HepG2 (cell line): ENCODE data around the gene KLHL35. TPM values are rescaled to one million over a fixed set of nuclear protein-coding genes. Genes with fewer than 3 reads are reported as not detected.
A peak's percentile ranks its signal among the peaks of the same experiment; 100 is the strongest.

Source experiments
- ATAC-seq: fragments of 200-7000 bp; cut with Tn5 transposase; 3 replicates; pipeline ENCODE4 v1.9.1; 2020; ENCODE audit warnings: mild to moderate bottlenecking, moderate library complexity
- BruUV-seq: library from RNA; stranded (reverse); fragments of 400-500 nt; replicated peaks from 2 replicates; lab custom pipeline; 2021; lab: Mats Ljungman, UMichigan
- CTCF ChIA-PET: fragments of 300-600 bp; formaldehyde crosslinking; extraction: SDS; loops from one replicate; lab custom pipeline; 2021; ENCODE audit warnings: low total read pairs, inconsistent platforms, low intra/inter-chr PET ratio; lab: Yijun Ruan, JAX
- POLR2A ChIA-PET: fragments of 350-600 bp; sonication (Branson Sonifier 250); formaldehyde crosslinking; loops from one replicate; lab custom pipeline; 2020; ENCODE audit warnings: antibody characterized with exemption, inconsistent platforms; lab: Yijun Ruan, JAX
- DNase-seq: peaks from one replicate; pipeline ENCODE4 v3.0.0-alpha.2; 2015; ENCODE audit warnings: low spot score
- FAIRE-seq: peaks from 3 replicates; lab custom pipeline; 2011; peaks lifted over from hg19 to GRCh38; lab: Jason Lieb, UNC
- H2AFZ ChIP-seq: one replicate; pipeline ENCODE4 v1.6.1; 2011; ENCODE audit warnings: low read length, inconsistent platforms
- H3K27ac ChIP-seq: fragments of 300-600 bp; 3 replicates; pipeline ENCODE4 v1.8.0; 2011; ENCODE audit warnings: mixed run types, mild to moderate bottlenecking, mixed read lengths, low read length, inconsistent platforms; ENCODE audit not compliant: insufficient read depth; ENCODE audit errors: extremely low read length
- H3K27me3 ChIP-seq, 2 experiments: fragments of 200-600 bp in 1 of 2; 2 replicates in 1 of 2; 3 replicates in 1 of 2; pipeline versions ENCODE4 v1.6.0 to v1.8.0; 2011; ENCODE audit warnings: low read length in 2 of 2, mild to moderate bottlenecking in 2 of 2, moderate library complexity in 2 of 2, inconsistent platforms in 1 of 2; ENCODE audit not compliant: insufficient read depth in 2 of 2, control insufficient read depth in 1 of 2
- H3K36me3 ChIP-seq, 2 experiments: fragments of 200-600 bp in 1 of 2; replicated peaks in 1 of 2; 2 replicates in 1 of 2; 3 replicates in 1 of 2; pipeline versions ENCODE4 v1.5.1 to v1.8.0; 2011; ENCODE audit warnings: low read length in 2 of 2, inconsistent platforms in 1 of 2; ENCODE audit not compliant: insufficient read depth in 2 of 2, control insufficient read depth in 1 of 2
- H3K4me1 ChIP-seq: 2 replicates; pipeline ENCODE4 v1.5.1; 2012; ENCODE audit warnings: low read length, inconsistent platforms; ENCODE audit not compliant: insufficient read depth
- H3K4me2 ChIP-seq: 2 replicates; pipeline ENCODE4 v1.6.0; 2011; ENCODE audit warnings: low read depth, low read length, inconsistent platforms
- H3K4me3 ChIP-seq, 3 experiments: fragments of 200-600 bp in 1 of 3; sonication (generic), shearing (Covaris generic) in 1 of 3; replicated peaks in 1 of 3; 2 replicates each; pipeline ENCODE4 v1.5.1; 2011 to 2016; ENCODE audit warnings: low read length in 3 of 3, inconsistent platforms in 2 of 3, low read depth in 2 of 3, mild to moderate bottlenecking in 2 of 3, control low read depth in 1 of 3, mixed read lengths in 1 of 3; ENCODE audit not compliant: insufficient read depth in 1 of 3
- H3K79me2 ChIP-seq: one replicate; pipeline ENCODE4 v1.6.1; 2011; ENCODE audit warnings: low read length, inconsistent platforms; ENCODE audit not compliant: insufficient read depth
- H3K9ac ChIP-seq: 2 replicates; pipeline ENCODE4 v1.6.0; 2011; ENCODE audit warnings: mild to moderate bottlenecking, low read depth, low read length, inconsistent platforms; ENCODE audit not compliant: insufficient read depth
- H3K9me3 ChIP-seq: 2 replicates; pipeline ENCODE4 v1.5.1; 2012; ENCODE audit warnings: mild to moderate bottlenecking, low read length
- H4K20me1 ChIP-seq: 2 replicates; pipeline ENCODE4 v1.6.0; 2011; ENCODE audit warnings: inconsistent platforms, mild to moderate bottlenecking, low read length, moderate library complexity; ENCODE audit not compliant: insufficient read depth
- BCL6 ChIP-seq: IDR thresholded peaks from 2 replicates; pipeline ENCODE4 v1.6.1; 2016; ENCODE audit warnings: missing genetic modification reagents, missing compliant biosample characterization
- ETS1 ChIP-seq: sonication (generic); formaldehyde crosslinking; IDR thresholded peaks from 2 replicates; pipeline ENCODE4 v1.4.0; 2020; ENCODE audit warnings: missing genetic modification reagents
- GTF2F1 ChIP-seq: fragments of 150-350 bp; IDR thresholded peaks from 2 replicates; pipeline ENCODE4 v1.6.1; 2014; ENCODE audit warnings: low read length
- HMGXB4 ChIP-seq, 2 experiments: sonication (generic) in 1 of 2; formaldehyde crosslinking in 1 of 2; IDR thresholded peaks; 2 replicates each; pipeline versions ENCODE4 v1.4.0 to v1.6.1; 2018 to 2020; ENCODE audit warnings: missing genetic modification reagents in 2 of 2, borderline replicate concordance in 1 of 2, low read depth in 1 of 2, mild to moderate bottlenecking in 1 of 2, missing biosample characterization in 1 of 2
- IRF2 ChIP-seq: IDR thresholded peaks from 2 replicates; pipeline ENCODE4 v1.6.1; 2018; ENCODE audit warnings: missing genetic modification reagents, missing compliant biosample characterization
- KDM5B ChIP-seq: sonication (generic); formaldehyde crosslinking; IDR thresholded peaks from 2 replicates; pipeline ENCODE4 v1.4.0; 2020; ENCODE audit warnings: missing genetic modification reagents, mild to moderate bottlenecking, borderline replicate concordance
- MYNN ChIP-seq: sonication (generic); formaldehyde crosslinking; IDR thresholded peaks from 2 replicates; pipeline ENCODE4 v1.4.0; 2020; ENCODE audit warnings: mild to moderate bottlenecking, low read depth, missing genetic modification reagents
- NR2F6 ChIP-seq, 2 experiments: IDR thresholded peaks; 2 replicates each; pipeline ENCODE4 v1.6.1; 2016; ENCODE audit warnings: antibody characterized with exemption in 1 of 2, mild to moderate bottlenecking in 1 of 2
- RAD21 ChIP-seq: fragments of 450-650 bp; formaldehyde crosslinking; IDR thresholded peaks from 2 replicates; pipeline ENCODE4 v1.5.0; 2020; ENCODE audit warnings: mild to moderate bottlenecking
- SMC3 ChIP-seq: IDR thresholded peaks from 2 replicates; pipeline ENCODE4 v1.6.1; 2011; ENCODE audit warnings: low read length, improper control_type of control experiment
- STAG1 ChIP-seq: sonication (generic); formaldehyde crosslinking; IDR thresholded peaks from 2 replicates; pipeline ENCODE4 v1.4.0; 2020; ENCODE audit warnings: missing genetic modification reagents
- USF2 ChIP-seq, 2 experiments: sonication (generic) in 1 of 2; formaldehyde crosslinking in 1 of 2; IDR thresholded peaks; 2 replicates each; pipeline versions ENCODE4 v1.5.1 to v1.6.1; 2011 to 2020; ENCODE audit warnings: borderline replicate concordance in 1 of 2, low read depth in 1 of 2, low read length in 1 of 2, mild to moderate bottlenecking in 1 of 2, missing genetic modification reagents in 1 of 2, moderate library complexity in 1 of 2
- ZNF121 ChIP-seq: sonication (generic); formaldehyde crosslinking; IDR thresholded peaks from 2 replicates; pipeline ENCODE4 v1.5.0; 2020; ENCODE audit warnings: mild to moderate bottlenecking, missing genetic modification reagents
- ZNF180 ChIP-seq: sonication (generic); formaldehyde crosslinking; IDR thresholded peaks from 2 replicates; pipeline ENCODE4 v1.4.0; 2020; ENCODE audit warnings: low read depth, missing genetic modification reagents, borderline replicate concordance
- ZNF614 ChIP-seq: IDR thresholded peaks from 2 replicates; pipeline ENCODE4 v1.6.1; 2018; ENCODE audit warnings: missing biosample characterization, missing genetic modification reagents, inconsistent platforms, borderline replicate concordance
- ZNF619 ChIP-seq: sonication (generic); formaldehyde crosslinking; IDR thresholded peaks from 2 replicates; pipeline ENCODE4 v1.4.0; 2020; ENCODE audit warnings: mild to moderate bottlenecking, missing genetic modification reagents
- ZSCAN20 ChIP-seq: sonication (generic); formaldehyde crosslinking; IDR thresholded peaks from 2 replicates; pipeline ENCODE4 v1.4.0; 2020; ENCODE audit warnings: missing genetic modification reagents, mild to moderate bottlenecking, borderline replicate concordance
- WGBS: methylation state at CpG from one replicate; pipeline ENCODE4 v1.1.6; 2017; ENCODE audit warnings: low lambda C conversion rate; 5-methylcytosine and 5-hydroxymethylcytosine counted together
- in situ Hi-C: cut with HindIII; loops from 2 replicates; pipeline ENCODE4 v1.10.0; 2017; ENCODE audit warnings: low pct_unique_long_range_greater_than_20kb; ENCODE audit not compliant: extremely low pct_ligation_motif_present
- intact Hi-C: fragments of 100-400 bp; cut with micrococcal nuclease; formaldehyde crosslinking; loops from one replicate; pipeline ENCODE4 v1.10.0; 2022; ENCODE audit not compliant: unreplicated experiment
- polyA plus RNA-seq, 8 experiments: library from polyadenylated mRNA; depleted of rRNA in 3 of 8; stranded (reverse) in 7 of 8; unstranded in 1 of 8; fragments of >200 nt; fragmentation: Illumina TruSeq in 4 of 8; extraction: Trizol in 4 of 8; gene quantifications; 2 replicates each; pipeline versions ENCODE4 v1.2.1 to v1.2.3, GENCODE V29; 2011 to 2016; ENCODE audit warnings: low read depth in 4 of 8, missing spikeins in 1 of 8, mixed read lengths in 1 of 8; ENCODE audit not compliant: insufficient read depth in 1 of 8
- total RNA-seq, 5 experiments: library from RNA; depleted of rRNA; stranded (reverse); fragments of >200 nt; fragmentation: Illumina TruSeq; extraction: Trizol; gene quantifications; 2 replicates each; pipeline ENCODE4 v1.2.3, GENCODE V29; 2016; ENCODE audit warnings: low read depth in 1 of 5

KLHL35 gene
- total and polyA plus RNA-seq, 2 of the 13 experiments (the other 11 are each of a cell fraction or from before 2014, with no cell fraction given) = not detected

GRCh38 chr11:75445315-75445953 is 12.4 kb upstream of the KLHL35 start:
- WGBS = 41% methylated on average over 6 of the region's 6 CpGs
- Histone ChIP-seq H3K79me2 (no peaks in the 10 kb centered on the region), H3K4me2 (no peak overlapping the region), H4K20me1 (no peaks in the 10 kb centered on the region), H3K9me3 (no peaks in the 10 kb centered on the region), H2AFZ (no peak overlapping the region), H3K36me3 (peaks cover 25 to 31% of the 10 kb centered on the region in 2 experiments; a peak in 4 of 5 replicates), H3K27me3 (no peaks in the 10 kb centered on the region), H3K27ac (no peak overlapping the region), H3K9ac (no peak overlapping the region), H3K4me3 (no peak overlapping the region), H3K4me1 (no peaks in the 10 kb centered on the region)
- intact Hi-C loops = loop anchor here (1.0 kb wide), 1 partner anchor 87 kb away; no protein-coding TSS in a partner anchor
- BruUV-seq = no TSS peak
- FAIRE-seq = peak; percentile 78
- POLR2A ChIA-PET = no interaction called here
- in situ Hi-C loops = loop anchor here (5.0 kb wide), 1 partner anchor 87 kb away; no protein-coding TSS in a partner anchor
- CTCF ChIA-PET = interaction anchor here (1.1 to 3.4 kb wide), 2 partner anchors 81 to 87 kb away, joined by 4 to 51 read pairs; no protein-coding TSS in a partner anchor
- ATAC-seq = peak; percentile 77
- DNase-seq = peak; percentile 56
- TF ChIP-seq GTF2F1 (no peak), MYNN (CRISPR knock-in tag) (peak; percentile 51; the same call in 1 of the 2 replicates), BCL6 (0 out of 2 replicates have a peak, but pooled peaks have one; percentile 11), KDM5B (CRISPR knock-in tag) (0 out of 2 replicates have a peak, but pooled peaks have one; percentile 45), ZNF614 (CRISPR knock-in tag) (0 out of 2 replicates have a peak, but pooled peaks have one; percentile 16), SMC3 (peak; percentile 92), ZNF121 (CRISPR knock-in tag) (peak; percentile 81), STAG1 (CRISPR knock-in tag) (peak; percentile 96), RAD21 (CRISPR knock-in tag) (peak; percentile 94), ZSCAN20 (CRISPR knock-in tag) (no peak), USF2 (IDR thresholded peaks at IDR 0.05; ENCODE audit: low read depth, low read length) (no peak), USF2 (CRISPR knock-in tag; IDR thresholded peaks at IDR 0.05; ENCODE audit: borderline replicate concordance) (no peak), IRF2 (CRISPR knock-in tag) (0 out of 2 replicates have a peak, but pooled peaks have one; percentile 37), ZNF180 (CRISPR knock-in tag) (no peak), HMGXB4 (CRISPR knock-in tag; IDR thresholded peaks at IDR 0.05; ENCODE audit: borderline replicate concordance in 1 of 2, low read depth in 1 of 2) (peak in 1 of 2 experiments; percentile 35; a peak in 1 of 4 replicates), NR2F6 (IDR thresholded peaks at IDR 0.05) (no peak), NR2F6 (CRISPR knock-in tag; IDR thresholded peaks at IDR 0.05) (peak; percentile 15; the same call in 1 of the 2 replicates), ETS1 (CRISPR knock-in tag) (no peak), ZNF619 (0 out of 2 replicates have a peak, but pooled peaks have one; percentile 36)
